Measurements from ENCODE around the gene SMAP1.

The SMAP1 gene

DNA sequence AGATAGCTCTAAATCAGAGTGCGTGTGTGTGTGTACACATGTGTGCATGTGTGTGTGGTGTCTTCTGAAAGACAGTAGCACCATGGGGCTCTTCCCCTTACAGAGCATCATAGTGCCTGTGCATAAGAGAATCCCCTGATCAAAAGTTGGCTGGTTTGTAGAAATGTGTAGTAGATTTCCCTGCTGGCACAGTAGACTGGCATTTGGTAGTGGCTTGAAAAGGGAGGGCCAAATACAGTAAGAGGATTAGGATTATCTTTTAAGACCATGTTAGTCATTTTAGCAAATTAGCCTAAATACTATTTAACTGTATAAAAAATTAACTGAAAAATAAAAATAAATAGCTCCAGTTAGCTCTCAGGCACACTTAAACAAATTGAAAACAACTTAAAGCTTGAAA, 176.6 kb downstream of the SMAP1 start:
- no peak for DNase-seq

DNA sequence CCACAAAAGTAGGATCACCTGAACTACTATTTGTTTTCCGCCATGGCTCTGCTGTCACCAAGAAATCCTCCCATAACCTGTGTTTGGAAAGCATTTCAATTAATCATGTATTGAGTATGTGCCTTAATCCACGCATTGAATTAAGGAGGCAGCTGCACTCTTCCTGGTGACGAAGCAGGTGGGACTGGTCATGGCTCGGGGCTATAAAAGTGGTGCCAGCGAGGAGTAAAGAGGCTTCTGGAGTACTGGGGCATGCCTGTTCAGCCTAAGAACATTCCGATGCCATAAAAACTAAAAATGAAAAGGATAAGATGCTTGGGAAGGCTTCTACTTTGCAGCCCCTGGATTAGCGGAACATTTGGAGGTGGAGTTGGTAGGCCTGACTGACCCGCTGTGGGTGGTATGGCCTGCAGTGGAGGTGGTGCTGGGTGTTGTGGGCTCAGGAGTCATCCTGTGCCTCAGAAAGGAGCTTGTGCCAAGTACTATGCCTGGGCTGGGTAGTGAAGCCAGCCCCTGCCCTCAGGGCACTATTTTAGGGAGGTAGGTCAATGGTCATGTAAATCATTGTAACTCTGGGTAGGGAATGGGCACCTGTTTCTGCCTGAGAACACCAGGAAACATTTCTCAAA, 178.6 kb downstream of the SMAP1 start:
- DNase-seq = peak; percentile 29

DNA sequence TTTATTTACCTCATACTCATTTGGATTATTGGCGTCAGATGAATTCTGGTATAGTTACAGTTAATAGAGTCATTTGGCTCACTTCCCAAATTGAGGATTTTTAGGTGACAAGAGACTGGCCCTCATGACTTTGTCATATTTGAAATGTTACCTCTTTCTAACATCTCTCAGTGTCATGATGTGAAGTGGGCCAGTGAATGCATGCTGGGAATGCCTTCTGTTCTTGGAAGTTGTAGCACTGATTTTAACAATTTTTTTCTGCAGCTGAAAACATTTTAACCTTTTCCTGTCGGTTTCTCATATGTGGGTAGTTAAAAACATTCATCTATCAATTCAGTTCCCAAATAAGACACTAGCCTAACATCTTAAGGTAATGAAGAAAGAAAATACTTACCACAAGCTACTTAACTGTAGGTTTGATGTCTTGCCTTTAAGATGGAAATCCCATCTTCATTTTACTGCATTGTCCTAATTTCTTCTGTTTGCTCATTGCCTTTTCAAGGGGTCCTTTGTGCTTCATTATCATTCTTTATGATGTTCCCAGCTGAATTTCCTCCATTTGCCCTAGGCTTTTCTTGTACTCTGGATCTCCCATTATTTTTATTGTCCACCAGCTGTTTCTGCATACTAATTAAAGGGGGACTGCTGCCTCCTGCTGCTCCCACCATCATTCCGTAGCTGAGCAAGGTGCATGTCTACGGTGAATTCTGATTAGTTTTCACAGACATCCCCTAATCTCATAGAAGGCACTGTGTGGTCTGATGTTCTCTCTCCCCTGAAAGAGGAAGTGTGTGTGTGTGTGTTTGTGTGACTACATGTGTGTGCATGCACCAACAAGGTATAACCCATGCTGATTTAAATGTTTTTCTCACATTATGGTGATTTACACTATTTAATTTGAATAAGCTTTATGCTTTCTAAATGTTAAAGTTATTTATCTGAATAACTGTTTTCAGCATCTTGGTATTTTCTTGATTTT, 179.7 kb downstream of the SMAP1 start:
- no peak for DNase-seq

DNA sequence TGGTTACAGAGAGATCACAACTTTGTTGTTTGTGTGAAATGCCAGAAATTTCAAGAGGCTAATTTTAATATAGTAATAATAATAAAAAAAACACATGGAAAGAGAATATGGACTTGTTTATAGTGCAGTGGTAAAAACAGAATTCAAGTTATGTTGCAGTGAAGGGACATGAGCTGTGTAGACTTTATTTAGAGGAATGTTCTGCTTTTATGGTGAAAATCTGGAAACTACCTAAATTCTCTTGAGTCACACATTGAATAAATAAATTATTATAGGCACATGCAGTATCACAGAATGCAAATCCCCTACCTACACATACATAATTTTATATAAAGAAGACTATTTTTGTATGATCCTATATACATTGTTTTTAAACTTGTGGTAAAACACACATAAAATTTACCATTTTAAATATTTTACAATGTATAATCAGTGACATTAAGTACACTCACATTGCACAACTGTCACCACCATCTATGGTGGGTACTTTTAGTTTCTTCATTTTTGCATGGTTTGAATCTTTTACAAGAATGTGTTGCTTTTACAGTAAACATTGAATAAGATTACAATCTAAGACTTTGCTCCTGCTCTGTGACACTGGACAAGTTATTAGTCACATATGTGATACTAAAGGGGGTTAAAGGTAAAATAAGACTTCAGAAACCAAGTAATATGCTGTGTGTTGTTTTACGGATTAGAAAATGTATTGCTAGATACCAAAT, 181.8 kb downstream of the SMAP1 start:
- no peak for DNase-seq

DNA sequence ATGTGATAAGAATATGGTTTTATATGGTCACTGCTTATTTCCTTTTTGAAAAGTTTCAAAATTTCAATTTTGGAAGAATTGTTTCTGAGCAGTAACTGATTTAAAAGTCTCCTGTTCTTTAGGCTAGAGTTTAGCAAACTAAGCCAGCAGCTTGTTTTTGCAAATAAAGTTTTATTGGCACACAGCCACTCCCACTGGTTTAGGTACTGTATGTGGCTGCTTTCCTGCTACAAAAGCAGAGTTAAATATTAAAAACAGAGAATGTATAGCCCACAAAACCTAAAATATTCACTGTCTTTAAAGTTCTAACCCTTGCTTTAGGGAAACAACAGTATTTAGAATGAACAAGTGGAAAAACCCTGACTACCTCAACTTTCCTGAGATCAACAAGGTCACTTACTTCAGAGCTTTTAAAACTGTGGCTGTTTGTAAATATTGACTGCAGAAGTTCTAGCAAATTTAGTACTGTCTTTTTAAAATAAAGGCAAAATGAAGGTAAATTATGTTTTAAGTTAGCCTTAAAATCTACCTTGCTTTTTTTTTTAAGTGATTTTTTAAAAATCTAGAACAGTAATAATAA, 185.1 kb downstream of the SMAP1 start:
- DNase-seq = no peak

DNA sequence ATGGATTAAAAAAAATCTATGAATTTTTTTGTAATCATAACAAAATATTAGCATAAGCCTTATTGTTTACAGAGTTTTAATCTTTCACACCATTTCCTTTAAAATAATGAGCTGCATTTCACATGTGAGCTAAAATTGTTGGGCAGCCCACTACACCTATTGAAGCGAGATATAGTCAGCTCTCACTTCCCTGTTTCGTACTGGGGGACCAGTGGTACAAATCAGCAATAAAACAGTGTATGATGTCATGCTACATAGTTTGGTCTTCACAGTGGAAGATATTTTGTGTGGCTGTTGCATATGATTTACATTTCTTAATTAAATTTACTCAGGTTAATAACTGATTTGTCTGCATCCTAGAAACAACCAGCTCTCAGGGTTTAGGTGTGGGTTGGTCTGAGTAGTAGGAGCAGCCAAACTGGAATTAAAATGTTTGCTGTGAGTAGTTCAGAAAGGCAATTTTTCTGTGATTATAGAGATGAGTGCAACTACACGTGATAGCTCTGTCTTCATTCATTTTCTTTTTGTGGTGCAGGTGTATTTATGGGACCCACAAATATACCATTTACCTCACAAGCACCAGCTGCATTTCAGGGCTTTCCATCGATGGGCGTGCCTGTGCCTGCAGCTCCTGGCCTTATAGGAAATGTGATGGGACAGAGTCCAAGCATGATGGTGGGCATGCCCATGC, 189.8 kb downstream of the SMAP1 start:
- no peak for DNase-seq

DNA sequence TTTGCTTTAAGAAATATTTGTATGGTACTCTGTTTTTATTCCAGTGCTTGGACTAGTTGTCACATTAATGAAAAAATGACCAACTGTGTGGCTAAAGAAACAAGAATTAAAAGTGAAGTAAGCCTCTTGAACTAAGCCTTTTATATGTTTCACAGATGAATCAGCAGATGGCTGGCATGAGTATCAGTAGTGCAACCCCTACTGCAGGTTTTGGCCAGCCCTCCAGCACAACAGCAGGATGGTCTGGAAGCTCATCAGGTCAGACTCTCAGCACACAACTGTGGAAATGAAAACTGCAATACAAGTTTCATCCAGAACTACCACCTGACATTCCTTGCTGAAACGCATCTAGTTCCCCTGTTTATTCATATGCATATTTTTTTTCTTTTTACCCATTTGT, 192.4 kb downstream of the SMAP1 start:
- no peak for DNase-seq

DNA sequence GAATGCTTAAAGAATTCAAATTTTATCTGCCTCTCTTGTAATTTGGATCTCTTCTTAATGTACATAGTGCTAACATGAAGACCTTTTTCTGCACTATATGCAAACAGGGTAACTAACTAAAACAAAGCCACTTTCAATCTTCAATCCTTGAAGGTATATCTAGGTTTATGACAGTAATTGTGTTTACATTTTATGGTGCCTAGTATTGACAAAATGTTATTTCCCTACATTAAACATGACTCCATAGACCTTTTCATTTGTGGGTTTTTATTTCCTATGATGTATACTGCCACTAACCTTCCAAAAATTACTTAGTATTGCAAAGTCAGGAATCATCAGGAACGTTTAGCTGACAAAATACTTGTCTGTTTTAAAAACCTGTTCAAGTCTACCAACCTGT, 193.2 kb downstream of the SMAP1 start:
- no peak for DNase-seq

DNA sequence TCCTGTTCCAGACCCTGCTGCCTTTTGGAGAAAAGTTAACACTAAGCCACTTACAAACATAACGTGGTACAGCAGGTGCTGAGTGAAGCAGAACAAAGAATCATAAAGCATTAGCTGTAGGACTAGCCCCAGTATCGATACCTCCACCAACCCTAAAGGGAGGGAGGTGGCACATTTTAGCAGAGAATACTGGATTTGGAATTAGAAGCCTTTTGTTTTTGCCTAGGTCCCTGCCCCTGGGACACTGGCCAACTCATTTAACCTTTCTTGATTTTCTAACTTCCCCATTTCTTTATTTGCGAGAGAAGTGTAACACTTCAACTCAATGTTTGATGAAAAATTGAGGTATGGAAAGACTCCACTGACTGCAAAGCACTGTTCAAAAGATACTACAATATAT, 195.7 kb downstream of the SMAP1 start:
- DNase-seq = no peak

DNA sequence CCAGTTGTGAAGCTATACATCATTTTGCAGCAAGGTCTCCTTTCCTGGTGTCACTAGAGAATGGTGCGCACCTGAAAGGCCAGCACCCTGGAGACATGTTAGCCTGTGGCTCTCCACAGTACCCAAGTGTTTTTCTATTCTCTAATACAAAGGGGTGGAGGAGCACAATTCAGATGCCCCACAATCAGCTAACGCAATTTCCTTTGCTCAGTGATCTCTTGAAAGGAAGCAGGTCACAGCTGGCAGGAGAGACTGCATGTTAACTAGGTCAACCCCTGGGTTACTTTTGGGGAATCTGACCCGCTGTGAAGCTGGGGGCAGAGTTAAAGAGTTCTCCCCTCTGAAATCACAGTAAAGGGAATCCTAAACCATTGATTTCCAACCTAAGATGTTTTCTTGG, 196.7 kb downstream of the SMAP1 start:
- DNase-seq = no peak

DNA sequence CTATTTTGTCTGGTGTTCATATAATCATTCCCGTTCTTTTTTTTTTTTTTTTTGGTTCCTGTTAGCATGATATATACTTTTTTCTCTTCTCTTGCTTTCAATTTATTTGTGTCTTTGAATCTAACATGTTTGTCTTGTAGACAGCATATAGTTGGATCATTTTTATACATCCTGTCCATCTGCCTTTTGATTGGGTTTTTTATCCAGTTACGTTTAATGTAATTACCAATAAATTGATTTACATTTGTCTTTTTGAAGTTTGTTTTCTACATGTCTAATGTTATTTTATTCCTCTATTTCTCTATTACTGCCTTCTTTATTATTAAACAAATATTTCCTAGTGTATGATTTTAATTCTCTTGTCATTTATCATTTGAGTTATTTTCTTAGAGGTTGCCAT, 204.8 kb downstream of the SMAP1 start:
- no peak for DNase-seq

DNA sequence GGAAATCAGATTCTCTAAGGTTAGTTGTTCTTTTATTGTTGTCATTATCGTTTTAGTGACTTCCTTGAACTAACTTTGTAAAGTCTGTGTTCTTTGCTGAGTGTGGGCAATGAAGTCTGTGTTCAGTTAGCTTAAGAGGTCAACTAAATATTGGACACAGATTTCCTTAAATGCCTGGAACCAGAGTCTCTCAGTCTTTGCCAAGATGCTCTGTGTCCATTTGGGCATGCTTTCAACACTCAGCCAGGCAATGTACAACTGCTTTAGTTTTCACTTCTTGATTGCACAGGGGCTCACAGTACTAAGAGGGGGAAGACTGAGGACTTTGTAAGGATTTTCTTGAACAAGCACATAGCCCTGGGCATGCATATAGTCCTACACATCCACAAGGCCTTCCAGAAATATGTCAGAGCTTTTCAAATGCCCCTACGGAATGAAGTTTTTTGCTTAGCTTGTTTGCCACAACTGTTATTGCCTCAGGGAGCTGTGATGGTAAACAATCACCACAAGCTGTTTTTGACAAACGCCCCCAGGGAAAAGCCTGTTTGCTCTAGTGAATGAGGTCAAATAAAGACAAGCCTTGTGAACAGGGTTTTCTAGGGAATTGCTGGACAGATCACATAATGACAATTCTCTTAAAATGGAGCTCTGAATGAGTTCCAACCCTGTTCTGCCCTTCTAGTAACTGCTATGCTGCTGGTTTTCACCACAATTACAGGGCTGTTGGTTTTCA, 206.7 kb downstream of the SMAP1 start:
- DNase-seq = no peak

DNA sequence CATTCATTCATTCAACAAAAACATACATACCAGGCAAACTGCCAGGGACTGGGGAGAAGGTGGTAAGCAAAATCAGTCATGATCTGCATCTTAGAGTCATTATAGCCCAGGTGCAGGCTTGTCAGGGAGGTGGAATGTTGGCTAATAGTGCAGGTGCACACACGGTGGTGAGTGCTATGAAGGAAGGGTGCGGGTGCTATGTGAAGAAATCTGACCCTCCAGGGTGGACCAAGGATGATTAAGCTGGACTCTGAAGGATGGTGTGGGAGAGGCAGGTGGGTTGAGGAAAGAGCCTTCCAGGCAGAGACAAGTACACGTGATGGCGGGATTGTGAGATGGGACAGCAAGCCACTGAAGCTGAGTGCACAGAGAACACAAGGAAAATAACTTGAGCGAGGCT, 211.8 kb downstream of the SMAP1 start:
- no peak for DNase-seq

DNA sequence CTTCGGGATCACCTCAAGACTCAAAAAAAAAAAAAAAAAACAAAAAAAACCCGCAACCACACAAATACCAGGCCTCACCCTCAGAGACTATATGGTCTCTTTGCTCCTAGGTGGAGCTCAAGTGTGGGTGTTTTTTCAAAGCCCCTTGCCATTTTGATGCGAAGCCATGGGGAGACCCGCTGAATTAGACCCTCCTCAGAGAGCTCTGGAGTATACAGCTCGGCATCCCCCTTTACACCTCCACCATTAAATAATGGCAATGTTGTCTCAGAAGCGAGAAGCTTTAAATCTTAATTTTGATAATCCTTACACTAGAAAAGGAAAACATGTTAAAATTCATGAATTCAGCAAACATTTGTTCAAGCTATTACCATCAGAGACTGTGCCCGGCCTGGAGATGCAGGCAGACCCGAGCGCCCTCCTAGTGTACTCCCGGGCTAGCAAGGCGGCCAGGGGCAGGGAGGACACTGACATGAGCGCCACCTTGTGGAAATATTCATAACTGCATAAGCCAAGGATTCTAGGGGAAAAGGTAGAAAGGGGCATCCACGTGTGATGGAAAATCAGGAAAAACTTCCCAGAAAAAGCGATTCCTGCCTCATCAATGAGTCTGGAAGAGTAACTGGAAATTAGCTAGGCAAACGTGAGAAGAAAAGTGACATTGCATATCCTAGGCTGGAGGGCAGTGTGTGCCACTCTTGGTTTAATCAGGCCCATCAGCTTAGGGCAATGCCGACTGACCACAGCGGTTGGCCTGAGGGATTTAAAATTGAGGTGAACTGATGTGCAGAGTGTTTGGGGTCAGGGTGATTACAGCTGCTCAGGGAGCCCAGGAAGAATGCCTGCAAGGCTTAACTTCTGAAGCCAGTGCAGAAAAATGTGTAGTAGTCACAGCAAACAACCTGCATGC, 216.6 kb downstream of the SMAP1 start:
- peak; percentile 21 for DNase-seq

DNA sequence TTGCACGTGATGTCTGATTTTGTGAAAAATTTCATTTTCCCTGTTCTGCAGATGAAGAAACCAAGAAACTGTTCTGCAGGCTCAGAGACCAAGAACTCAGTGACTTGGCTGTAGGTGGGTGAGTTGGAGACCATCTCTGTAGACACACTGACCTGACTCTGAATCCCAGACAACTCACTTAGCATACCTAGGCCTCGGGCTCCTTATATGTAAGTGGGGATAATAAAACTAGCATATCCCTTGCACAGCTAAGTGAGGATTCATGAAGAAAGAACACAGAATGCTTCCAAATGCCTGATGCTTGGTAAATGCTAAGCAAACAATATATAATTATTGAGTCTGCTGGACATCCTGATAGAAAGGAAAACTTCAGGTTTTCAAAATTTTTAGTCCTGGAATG, 218.4 kb downstream of the SMAP1 start:
- no peak for DNase-seq

DNA sequence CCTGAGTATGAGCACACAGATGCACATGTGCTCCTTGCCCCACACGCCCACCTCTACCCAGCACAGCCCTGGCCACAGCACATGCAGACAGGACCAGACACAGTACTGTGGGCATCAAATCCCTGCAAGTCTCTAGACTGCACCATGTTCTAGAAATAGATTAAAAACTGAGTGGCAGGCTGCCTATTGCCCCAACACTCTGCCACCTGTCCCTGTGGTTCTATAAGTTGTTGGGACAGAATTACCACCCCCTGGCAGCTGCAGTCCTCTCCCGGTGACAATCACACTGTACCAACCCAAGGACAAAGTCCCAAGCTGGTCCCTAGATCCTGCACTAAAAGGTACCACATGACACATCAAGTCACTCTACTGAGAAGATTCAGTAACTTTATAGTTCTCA, 219.0 kb downstream of the SMAP1 start:
- no peak for DNase-seq

DNA sequence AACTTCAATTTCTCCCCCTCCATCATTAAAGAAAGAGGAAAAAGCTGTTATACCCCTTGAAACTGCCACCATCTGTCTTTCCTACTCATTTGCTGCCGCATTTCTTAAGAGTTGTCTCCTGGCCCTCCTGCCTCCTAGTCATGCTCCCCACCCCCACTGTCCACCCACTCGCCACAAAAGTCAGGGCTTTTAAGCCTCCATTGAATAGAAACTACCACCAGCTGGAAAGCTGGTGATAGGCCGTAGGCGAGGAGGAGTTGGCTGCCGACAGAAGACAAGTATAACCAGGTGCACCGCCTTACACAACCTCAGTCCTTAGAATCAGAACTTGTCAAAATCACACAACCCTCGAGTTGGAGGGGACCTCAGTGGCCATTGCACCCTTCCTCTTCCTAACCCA, 221.6 kb downstream of the SMAP1 start:
- no peak for DNase-seq

DNA sequence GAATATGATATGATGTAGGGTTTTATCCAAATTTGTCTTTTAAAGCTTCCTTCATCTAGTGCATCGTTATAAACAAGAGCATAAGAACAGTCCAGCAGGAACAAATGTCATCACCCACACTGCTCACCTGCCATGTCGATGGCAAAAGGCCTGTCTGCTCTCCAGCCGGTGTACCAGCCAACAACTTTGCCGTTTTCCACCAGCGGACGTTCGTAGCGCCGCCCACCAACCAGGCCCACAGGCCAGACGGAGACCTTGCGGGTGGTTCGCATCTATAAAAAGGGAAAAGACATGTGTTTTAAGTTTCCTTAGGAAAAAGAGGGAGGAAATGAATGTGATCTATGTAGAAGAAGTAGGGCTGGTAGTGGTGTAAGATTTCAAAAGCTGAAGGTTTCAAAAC, 226.3 kb downstream of the SMAP1 start:
- no peak for DNase-seq

DNA sequence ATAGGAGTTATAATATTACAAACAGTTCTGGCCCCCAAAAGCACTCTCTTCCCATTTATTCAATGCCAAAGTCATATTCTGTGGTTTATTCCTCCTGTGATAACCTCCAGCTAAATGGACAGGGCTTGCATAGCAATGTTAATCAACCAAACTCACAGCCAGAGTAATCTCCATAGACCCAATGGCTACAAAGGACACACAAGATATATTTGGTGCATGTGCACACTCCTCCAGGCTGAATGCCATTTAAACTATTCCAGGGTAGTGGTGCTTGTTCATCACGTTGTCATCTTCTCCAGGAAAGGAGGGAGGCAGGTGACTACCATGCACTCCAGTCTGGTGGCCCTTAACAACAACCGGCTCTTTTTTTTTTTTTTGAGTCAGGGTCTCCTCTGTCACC, 232.4 kb downstream of the SMAP1 start:
- no peak for DNase-seq

DNA sequence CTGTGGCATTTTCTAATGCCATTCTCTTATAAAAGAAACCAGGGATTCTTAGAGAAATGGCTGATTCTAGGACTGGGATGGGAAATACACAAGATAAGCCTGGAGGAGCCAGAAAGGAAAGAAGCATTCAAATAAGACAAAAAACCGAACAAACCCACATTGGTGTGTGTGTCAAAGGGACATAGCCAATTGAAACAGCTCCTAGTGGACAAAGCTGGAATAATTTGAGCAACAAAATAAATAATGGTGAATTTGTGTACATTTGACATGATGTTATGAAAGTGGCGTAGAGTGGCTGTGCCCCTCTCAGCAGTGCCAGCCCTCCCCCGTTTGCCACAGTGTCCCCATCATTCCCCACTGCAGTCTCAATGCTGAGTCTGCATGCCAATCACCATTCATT, 233.6 kb downstream of the SMAP1 start:
- DNase-seq = no peak
